ENCODE results near the gene FAM193A. TPM values are rescaled to one million over a fixed set of nuclear protein-coding genes. Genes with fewer than 3 reads are reported as not detected.

The FAM193A gene
- total and polyA plus RNA-seq, 2 experiments from 2014 or later = 12.0 to 22.9 TPM

- peaks cover 7% of the 10 kb centered on the region for H3K27me3 Mint-ChIP-seq (ENCODE audit: insufficient read depth, low read depth, poor library complexity)
- H3K9me2 ChIP-seq (ENCODE audit: insufficient read depth) = no peaks in the 10 kb centered on the region
- H4K20me1 ChIP-seq (replicated peaks; ENCODE audit: insufficient read depth) = no peaks in the 10 kb centered on the region; the same call in 1 of the 2 replicates
- H3K9me3 Mint-ChIP-seq = no peaks in the 10 kb centered on the region; the same call in 2 of the 3 replicates
- no peak for ATAC-seq
- H3K4me3 ChIP-seq = no peak overlapping the region
- H2AFZ ChIP-seq = no peak overlapping the region
- H3F3A ChIP-seq (replicated peaks; ENCODE audit: low read depth) = no peaks in the 10 kb centered on the region
- H3K4me1 Mint-ChIP-seq = 0 out of 3 replicates have a peak, but pooled peaks cover 3% of the 10 kb centered on the region
- peaks cover 4% of the 10 kb centered on the region; the same call in 1 of the 2 replicates for H3K79me2 ChIP-seq (replicated peaks; ENCODE audit: insufficient read depth)
- no peak overlapping the region for H3K4me2 ChIP-seq
- peaks cover 58% of the 10 kb centered on the region for H3K36me3 Mint-ChIP-seq (ENCODE audit: low read depth)
- DNase-seq (ENCODE audit: low spot score) = no peak
- peaks cover 14% of the 10 kb centered on the region for H3K36me3 ChIP-seq (ENCODE audit: insufficient read depth)
- TF ChIP-seq ZNF114 (CRISPR knock-in tag; IDR thresholded peaks at IDR 0.05) = no peak
- no peak for TF ChIP-seq NANOG (IDR thresholded peaks at IDR 0.05; ENCODE audit: borderline replicate concordance)
- TF ChIP-seq ETS1 (IDR thresholded peaks at IDR 0.05) = no peak
- TF ChIP-seq EZH2 (IDR thresholded peaks at IDR 0.05; ENCODE audit: low read depth, unreplicated experiment) = no peak
- TF ChIP-seq JUNB (IDR thresholded peaks at IDR 0.05; ENCODE audit: unreplicated experiment) = no peak
- TF ChIP-seq POLR2AphosphoS5 (IDR thresholded peaks at IDR 0.05; ENCODE audit: low read depth) = no peak
- TF ChIP-seq CTCF (conservative IDR thresholded peaks at IDR 0.05; ENCODE audit: low read depth in 2 of 2) = no peak
- TF ChIP-seq STAT1 (IDR thresholded peaks at IDR 0.05; ENCODE audit: unreplicated experiment) = no peak
- TF ChIP-seq REST (IDR thresholded peaks at IDR 0.05; ENCODE audit: unreplicated experiment) = no peak
- no peak for TF ChIP-seq EZH2phosphoT487 (IDR thresholded peaks at IDR 0.05; ENCODE audit: unreplicated experiment)
- no peak for TF ChIP-seq ZNF462 (CRISPR knock-in tag; IDR thresholded peaks at IDR 0.05)
- TF ChIP-seq ZNF331 (CRISPR knock-in tag; IDR thresholded peaks at IDR 0.05; ENCODE audit: low read depth) = no peak
- no peak overlapping the region for H3K4me3 Mint-ChIP-seq
- no peak overlapping the region for H3K27ac Mint-ChIP-seq
- no peaks in the 10 kb centered on the region for H3K4me1 ChIP-seq (ENCODE audit: insufficient read depth)
- no peaks in the 10 kb centered on the region for H3K27me3 ChIP-seq (ENCODE audit: insufficient read depth)
- no peak overlapping the region for H3K27ac ChIP-seq (ENCODE audit: low read depth)
Observed at GRCh38 chr4:2646396-2647149, 110.1 kb downstream of the FAM193A start.
